Cerebellar nuclear complex (tissue), 1 donor: Measurements from ENCODE around the gene CDK5RAP3.
A peak's percentile ranks its signal among the peaks of the same experiment; 100 is the strongest.
"Not testable (repeated sequence)": the region's sequence is repeated elsewhere in the genome, so short reads cannot be mapped to it uniquely, and the experiment has no call there.

Source experiments
- DNase-seq, 2 experiments: peaks; one replicate each; lab custom pipeline; 2025; lab: John Stamatoyannopoulos, UW

The CDK5RAP3 gene

GRCh38 chr17:47998044-47998443, 27.1 kb downstream of the CDK5RAP3 start:
- no peak for DNase-seq

GRCh38 chr17:47999582-47999981, 28.7 kb downstream of the CDK5RAP3 start:
- no peak for DNase-seq

GRCh38 chr17:48001197-48001596, 30.3 kb downstream of the CDK5RAP3 start:
- no peak for DNase-seq

- not testable (repeated sequence) for DNase-seq
Observed at GRCh38 chr17:48001657-48002056, 30.7 kb downstream of the CDK5RAP3 start.

- no peak for DNase-seq
Observed at GRCh38 chr17:48002266-48002915, 31.5 kb downstream of the CDK5RAP3 start.

- no peak for DNase-seq
Observed at GRCh38 chr17:48002916-48003416, 32.1 kb downstream of the CDK5RAP3 start.

GRCh38 chr17:48003417-48004151, 32.7 kb downstream of the CDK5RAP3 start:
- DNase-seq = no peak

- no peak for DNase-seq
Observed at GRCh38 chr17:48004983-48005382, 34.1 kb downstream of the CDK5RAP3 start.

- DNase-seq = no peak
Observed at GRCh38 chr17:48006936-48007709, 36.2 kb downstream of the CDK5RAP3 start.

GRCh38 chr17:48010193-48010592, 39.3 kb downstream of the CDK5RAP3 start:
- no peak for DNase-seq

- DNase-seq = no peak
Observed at GRCh38 chr17:48011405-48012150, 40.7 kb downstream of the CDK5RAP3 start.

- no peak for DNase-seq
Observed at GRCh38 chr17:48012151-48012520, 41.2 kb downstream of the CDK5RAP3 start.

- DNase-seq = no peak
Observed at GRCh38 chr17:48012654-48013053, 41.7 kb downstream of the CDK5RAP3 start.

GRCh38 chr17:48013876-48014594, 43.1 kb downstream of the CDK5RAP3 start:
- no peak for DNase-seq

GRCh38 chr17:48014595-48015111, 43.7 kb downstream of the CDK5RAP3 start:
- DNase-seq = no peak

- DNase-seq = no peak
Observed at GRCh38 chr17:48016112-48016511, 45.2 kb downstream of the CDK5RAP3 start.

- not testable (repeated sequence) for DNase-seq
Observed at GRCh38 chr17:48017817-48018158, 46.9 kb downstream of the CDK5RAP3 start.

- DNase-seq = no peak
Observed at GRCh38 chr17:48021934-48022333, 51.0 kb downstream of the CDK5RAP3 start.

GRCh38 chr17:48022901-48023300, 52.0 kb downstream of the CDK5RAP3 start:
- DNase-seq = no peak

GRCh38 chr17:48023400-48024148, 52.7 kb downstream of the CDK5RAP3 start:
- DNase-seq = peak in 1 of 2 experiments; percentile 41
